Esophagus muscularis mucosa (tissue), 4 donors: ENCODE results near the gene PTPN5. TPM values are rescaled to one million over a fixed set of nuclear protein-coding genes. Genes with fewer than 3 reads are reported as not detected.

Source experiments
- DNase-seq: peaks from one replicate; pipeline ENCODE4 v3.0.0-alpha.2; 2017; ENCODE audit errors: extremely low spot score
- H3K27ac ChIP-seq, 4 donors: fragments of 200-600 bp; sonication (generic); replicated peaks in 1 of 4; 1 replicate in 3 of 4; 2 replicates in 1 of 4; pipeline ENCODE4 v1.5.1; 2016 to 2019; ENCODE audit warnings: mild to moderate bottlenecking in 1 of 4
- H3K27me3 ChIP-seq, 4 donors: fragments of 200-600 bp; sonication (generic); one replicate each; pipeline versions ENCODE4 v1.5.1 to v1.6.0; 2016 to 2019
- H3K36me3 ChIP-seq, 4 donors: fragments of 200-600 bp; sonication (generic); one replicate each; pipeline ENCODE4 v1.5.1; 2016 to 2019
- H3K4me1 ChIP-seq, 4 donors: fragments of 200-600 bp; sonication (generic); one replicate each; pipeline ENCODE4 v1.5.1; 2016 to 2019
- H3K4me3 ChIP-seq, 4 donors: fragments of 200-600 bp; sonication (generic); 1 replicate in 2 of 4; 2 replicates in 2 of 4; pipeline ENCODE4 v1.5.1; 2016 to 2019; ENCODE audit warnings: mild to moderate bottlenecking in 4 of 4, moderate library complexity in 1 of 4
- H3K9me3 ChIP-seq, 4 donors: fragments of 200-600 bp; sonication (generic); 1 replicate in 3 of 4; 2 replicates in 1 of 4; pipeline ENCODE4 v1.5.1; 2016 to 2019
- CTCF ChIP-seq, 3 experiments: fragments of 200-600 bp in 2 of 3; fragments of 450-650 bp in 1 of 3; sonication (generic) in 2 of 3; IDR thresholded peaks; one replicate each; pipeline ENCODE4 v1.5.1; 2017 to 2019; ENCODE audit warnings: antibody characterized with exemption in 3 of 3, mild to moderate bottlenecking in 2 of 3, moderate library complexity in 1 of 3
- EP300 ChIP-seq: sonication (generic); formaldehyde crosslinking; IDR thresholded peaks from one replicate; pipeline ENCODE4 v1.6.1; 2017; ENCODE audit warnings: antibody characterized with exemption
- POLR2A ChIP-seq: fragments of 450-650 bp; IDR thresholded peaks from one replicate; pipeline ENCODE4 v1.6.1; 2017; ENCODE audit warnings: antibody characterized with exemption, moderate library complexity, mild to moderate bottlenecking, low read depth
- POLR2AphosphoS5 ChIP-seq, 2 donors: sonication (generic); formaldehyde crosslinking; IDR thresholded peaks; one replicate each; pipeline ENCODE4 v1.6.1; 2017; ENCODE audit warnings: antibody characterized with exemption in 2 of 2
- WGBS: methylation state at CpG from one replicate; pipeline ENCODE4 v1.1.5; 2018; 5-methylcytosine and 5-hydroxymethylcytosine counted together
- intact Hi-C: fragments of 100-400 bp; cut with DNase I; formaldehyde crosslinking; loops from one replicate; pipeline ENCODE4 v1.15.1; 2023
- total RNA-seq, 4 donors: library from RNA; depleted of rRNA; stranded (reverse); fragments of >200 nt; gene quantifications; one replicate each; pipeline versions ENCODE4 v1.1.0 to v1.2.1, GENCODE V29; 2016

PTPN5 gene
- total RNA-seq, 4 donors from 2014 or later: 1.2 to 4.1 (median 3.0) TPM

- intact Hi-C loops: no loop called here
- no peaks in the 10 kb centered on the region for H3K27me3 ChIP-seq
- 89% methylated on average over 6 of the region's 6 CpGs for WGBS
- TF ChIP-seq POLR2A (no peak), POLR2AphosphoS5 (IDR thresholded peaks at IDR 0.05) (no peak), CTCF (IDR thresholded peaks at IDR 0.05) (no peak), EP300 (no peak)
- peak overlapping the region in 1 of 4 donors; percentile 27 for H3K27ac ChIP-seq
- no peak for DNase-seq
- no peaks in the 10 kb centered on the region for H3K9me3 ChIP-seq
- H3K36me3 ChIP-seq: no peaks in the 10 kb centered on the region
- H3K4me3 ChIP-seq: no peak overlapping the region
- peaks cover 0 to 5% (median 0%) of the 10 kb centered on the region in 4 donors for H3K4me1 ChIP-seq
These were observed 10.7 kb downstream of the PTPN5 start for GRCh38 chr11:18780896-18781295.

- Histone ChIP-seq H3K4me3 (no peak overlapping the region), H3K4me1 (peaks cover 0 to 5% (median 0%) of the 10 kb centered on the region in 4 donors), H3K27ac (peak overlapping the region in 1 of 4 donors; percentile 48), H3K9me3 (no peaks in the 10 kb centered on the region), H3K27me3 (no peaks in the 10 kb centered on the region), H3K36me3 (no peaks in the 10 kb centered on the region)
- DNase-seq: no peak
- intact Hi-C loops: no loop called here
- 76% methylated on average over 4 of the region's 4 CpGs for WGBS
- TF ChIP-seq POLR2AphosphoS5 (IDR thresholded peaks at IDR 0.05) (no peak), CTCF (IDR thresholded peaks at IDR 0.05) (no peak), EP300 (no peak), POLR2A (no peak)
These were observed 11.3 kb downstream of the PTPN5 start for GRCh38 chr11:18780329-18780728.

- WGBS: 86% methylated on average over 4 of the region's 4 CpGs
These were observed 13.1 kb downstream of the PTPN5 start for GRCh38 chr11:18778468-18778867.

GRCh38 chr11:18776324-18776723 is 15.3 kb downstream of the PTPN5 start:
- no peak overlapping the region for H3K4me3 ChIP-seq
- no peak overlapping the region for H3K27ac ChIP-seq
- TF ChIP-seq POLR2A: no peak
- no peak for TF ChIP-seq CTCF (IDR thresholded peaks at IDR 0.05)
- no peak for TF ChIP-seq EP300
- no peak for TF ChIP-seq POLR2AphosphoS5 (IDR thresholded peaks at IDR 0.05)
- intact Hi-C loops: no loop called here
- peaks cover 0 to 5% (median 0%) of the 10 kb centered on the region in 4 donors for H3K4me1 ChIP-seq
- 70% methylated on average over 6 of the region's 6 CpGs for WGBS
- DNase-seq: no peak
- H3K9me3 ChIP-seq: no peaks in the 10 kb centered on the region
- no peaks in the 10 kb centered on the region for H3K36me3 ChIP-seq
- H3K27me3 ChIP-seq: peaks cover 0 to 27% (median 0%) of the 10 kb centered on the region in 4 donors

More at GRCh38 chr11:18778468-18778867, 13.1 kb downstream of the PTPN5 start:
- H3K4me3 ChIP-seq: no peak overlapping the region
- no peaks in the 10 kb centered on the region for H3K36me3 ChIP-seq
- TF ChIP-seq POLR2A (no peak), POLR2AphosphoS5 (IDR thresholded peaks at IDR 0.05) (no peak), CTCF (IDR thresholded peaks at IDR 0.05) (no peak), EP300 (no peak)
- intact Hi-C loops: no loop called here
- H3K9me3 ChIP-seq: no peaks in the 10 kb centered on the region
- peaks cover 0 to 5% (median 0%) of the 10 kb centered on the region in 4 donors for H3K4me1 ChIP-seq
- peaks cover 0 to 6% (median 0%) of the 10 kb centered on the region in 4 donors for H3K27me3 ChIP-seq
- DNase-seq: no peak
- no peak overlapping the region for H3K27ac ChIP-seq
